ENCODE data around the gene JCAD.

Gene JCAD

DNA sequence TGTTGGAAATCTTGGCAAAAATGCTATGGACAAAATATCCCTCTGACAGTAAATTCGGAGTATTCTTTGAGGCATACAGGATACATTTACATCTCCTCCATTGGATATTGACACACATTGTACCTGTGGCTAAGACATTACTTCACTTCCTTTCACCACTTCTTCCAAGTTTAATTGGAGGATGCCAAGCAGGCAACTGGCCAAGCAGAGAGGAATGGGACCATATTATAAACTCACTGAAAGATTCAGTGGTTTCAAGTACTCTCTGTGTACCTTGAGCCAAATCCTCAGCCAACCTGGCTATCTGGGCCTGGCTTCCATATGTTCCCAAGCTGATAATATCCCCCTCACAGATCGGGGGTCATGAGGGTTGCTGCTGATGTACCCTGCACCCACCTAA, 14.7 kb upstream of the JCAD start:
- FAIRE-seq, result no peak

DNA sequence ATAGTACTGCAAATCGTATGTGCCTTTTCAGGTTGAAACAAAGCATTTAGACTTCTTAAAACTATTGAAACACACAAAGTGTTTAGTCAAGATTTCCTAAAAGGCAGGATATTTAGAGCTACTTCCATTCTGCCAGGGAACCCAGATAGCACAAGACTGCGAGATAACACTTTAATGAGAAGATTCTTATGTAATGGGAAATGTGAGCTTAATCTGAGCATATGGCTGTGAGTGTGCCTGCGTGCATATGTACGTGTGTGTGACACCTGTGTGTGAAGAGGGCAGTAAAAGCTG, 14.3 kb upstream of the JCAD start:
- FAIRE-seq, result no peak

DNA sequence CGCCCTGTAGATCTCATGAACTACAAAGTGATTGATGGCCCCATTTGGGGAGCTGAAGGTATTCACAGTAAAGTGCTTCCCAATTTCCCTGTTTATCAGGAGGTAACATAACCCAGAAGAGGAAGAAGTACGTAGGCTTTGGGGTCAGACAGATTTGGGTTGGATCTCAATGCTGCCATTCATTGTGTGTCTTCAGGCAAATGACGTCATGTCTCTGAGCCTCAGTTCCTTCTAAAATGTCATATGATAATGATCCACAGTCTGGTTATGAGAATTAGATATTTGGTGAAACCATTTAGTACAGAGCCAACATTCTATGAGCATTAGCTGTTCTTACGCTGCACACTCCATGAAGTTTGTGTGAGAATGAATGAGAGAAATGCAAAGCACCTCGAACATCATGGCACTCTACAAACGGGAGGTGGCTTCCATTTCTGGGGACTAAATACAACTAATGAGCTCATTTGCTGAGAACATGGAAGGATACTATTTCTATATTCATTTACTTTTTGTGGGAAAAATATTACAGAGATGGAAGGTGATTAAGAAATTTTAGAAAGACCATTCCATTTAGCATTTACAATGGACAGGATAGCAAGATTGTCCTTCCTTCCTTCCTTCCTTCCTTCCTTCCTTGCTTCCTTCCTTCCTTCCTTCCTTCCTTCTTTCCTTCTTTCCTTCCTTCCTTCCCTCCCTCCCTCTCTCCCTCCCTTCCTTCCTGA, 13.8 kb upstream of the JCAD start:
- no peak for FAIRE-seq

DNA sequence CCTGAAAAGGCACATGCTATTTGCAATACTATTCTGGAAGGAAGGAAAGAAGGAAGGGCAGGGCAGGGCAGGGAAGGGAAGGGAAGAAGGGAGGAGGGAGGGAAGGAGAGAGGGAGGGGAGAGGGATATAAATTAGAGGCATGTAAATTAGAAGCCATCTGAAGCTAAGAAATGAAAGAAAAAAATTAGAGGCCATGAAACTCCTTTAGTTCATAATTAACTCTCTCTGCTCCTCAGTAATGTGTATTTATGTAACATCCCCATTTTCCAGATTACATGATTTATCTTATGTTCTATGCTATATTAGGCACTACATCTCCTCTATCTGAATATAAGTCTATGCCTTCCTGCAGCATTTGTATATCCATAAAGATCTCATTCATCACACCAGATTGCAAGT, 12.7 kb upstream of the JCAD start:
- FAIRE-seq, result no peak

DNA sequence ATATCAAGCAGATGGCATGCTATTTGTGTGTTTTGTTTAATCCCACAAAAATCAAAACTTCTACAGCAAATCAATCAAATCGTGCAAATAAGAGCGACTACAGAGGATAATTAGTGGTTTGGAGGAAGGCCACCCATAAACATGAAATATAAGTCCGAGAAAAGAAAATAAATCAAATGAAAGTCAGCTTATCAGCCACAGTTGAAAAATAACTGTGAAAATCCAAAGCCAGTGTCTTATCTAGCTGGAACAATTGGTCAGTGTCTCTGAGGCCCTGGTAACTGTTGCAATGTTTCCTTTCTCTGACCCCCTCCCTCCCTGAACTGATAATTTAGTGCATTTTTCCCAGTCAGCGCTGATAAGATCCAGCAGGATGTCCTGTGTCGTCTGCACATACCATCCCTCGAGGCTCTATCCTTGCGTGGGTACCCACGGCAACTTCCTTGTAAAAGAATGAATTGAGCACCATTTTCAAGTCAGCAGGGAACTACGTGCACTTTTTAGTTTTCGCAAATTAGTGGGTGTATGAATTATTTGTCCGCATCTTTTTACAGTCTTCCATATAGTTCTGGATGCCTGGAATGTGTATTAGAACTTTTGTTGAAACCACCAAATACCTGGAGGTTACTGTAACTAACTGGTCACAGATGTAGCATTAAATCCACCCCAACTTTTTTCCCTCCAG, 10.8 kb upstream of the JCAD start:
- FAIRE-seq, result no peak

DNA sequence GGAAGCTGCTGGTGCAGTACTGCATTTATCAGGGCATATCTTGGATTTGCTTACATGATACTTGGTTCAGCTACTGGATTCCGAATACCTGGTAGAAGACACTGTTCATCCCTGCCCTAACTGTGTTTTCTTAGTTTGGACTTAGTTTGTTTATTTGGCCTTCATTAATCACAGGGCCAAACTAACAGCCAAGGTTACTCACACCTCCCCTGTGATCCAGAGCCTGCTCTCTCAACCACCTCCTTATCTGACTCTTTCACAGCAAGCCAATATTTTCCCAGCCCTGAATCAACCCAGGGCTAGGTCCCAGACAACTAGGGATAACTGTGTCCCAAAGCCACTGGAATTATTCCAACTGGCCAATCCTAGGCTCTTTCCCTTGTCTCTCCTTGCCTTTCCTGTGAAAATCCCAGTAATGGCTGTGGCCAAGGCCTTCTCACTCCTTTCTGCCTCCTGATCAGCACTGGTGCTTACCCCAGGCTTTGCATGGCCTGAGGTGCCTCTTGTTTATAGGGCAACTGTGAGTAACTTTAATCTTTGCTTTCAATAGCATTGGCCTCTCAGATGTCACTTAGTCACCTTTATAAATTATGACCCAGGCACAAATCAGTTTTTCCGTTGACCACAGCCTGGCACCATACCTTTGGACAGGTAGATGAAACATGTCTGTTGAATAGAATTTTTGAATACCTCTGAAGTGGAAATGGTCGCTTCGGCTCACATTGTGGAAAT, 9.3 kb upstream of the JCAD start:
- no peak for FAIRE-seq

DNA sequence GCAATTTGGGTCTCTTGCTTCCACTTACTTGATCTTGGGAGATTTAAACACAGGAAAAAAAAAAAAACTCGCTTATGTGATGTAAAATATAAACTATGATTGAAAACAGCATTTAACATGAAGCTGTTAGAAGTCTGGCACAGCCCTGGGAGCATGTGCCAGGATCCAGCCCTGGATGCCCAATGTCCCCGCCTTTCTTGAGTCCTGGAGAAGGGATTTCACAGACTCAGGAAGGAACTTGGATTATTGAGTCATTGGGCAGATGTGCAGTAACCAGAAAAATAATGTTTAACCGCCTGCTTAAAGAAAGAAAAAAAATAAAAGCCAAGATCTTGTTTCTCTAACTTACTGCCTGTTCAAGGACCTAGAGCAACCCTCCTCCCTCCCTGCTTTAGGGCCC, 3.7 kb upstream of the JCAD start:
- FAIRE-seq, result no peak

DNA sequence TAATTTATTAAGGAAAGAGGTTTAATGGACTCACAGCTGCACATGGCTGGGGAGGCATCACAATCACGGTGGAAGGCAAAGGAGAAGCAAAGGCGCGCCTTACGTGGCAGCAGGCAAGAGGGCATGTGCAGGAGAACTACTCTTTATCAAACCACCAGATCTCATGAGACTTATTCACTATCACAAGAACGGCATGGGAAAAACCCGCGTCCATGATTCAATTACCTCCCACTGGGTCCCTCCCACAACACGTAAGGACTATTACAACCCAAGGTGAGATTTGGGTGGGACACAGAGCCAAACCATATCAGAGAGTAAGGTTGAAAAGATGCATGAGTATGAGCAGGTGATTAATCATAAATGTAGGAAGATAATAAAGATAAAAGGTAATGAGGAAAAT, 3.2 kb upstream of the JCAD start:
- no peak for FAIRE-seq

DNA sequence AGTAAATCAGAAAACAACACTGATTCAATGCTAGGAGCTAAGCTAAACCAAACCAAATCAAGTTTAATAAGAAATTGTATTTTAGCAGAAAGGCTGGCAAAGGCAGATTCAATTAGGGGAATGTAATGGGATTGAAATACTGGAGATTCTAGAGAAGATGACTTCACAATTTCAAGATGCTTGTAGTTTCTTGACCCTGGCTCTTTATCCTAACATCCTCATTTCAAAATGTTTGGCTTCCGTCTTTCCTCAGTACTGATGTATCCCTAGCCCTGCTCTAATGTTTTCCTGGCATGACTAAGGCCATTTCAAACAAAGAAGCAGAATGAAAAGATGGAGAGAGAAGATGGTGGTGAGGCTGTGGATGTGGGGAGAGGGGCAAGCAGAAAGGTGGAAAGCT, 2.7 kb upstream of the JCAD start:
- FAIRE-seq, result no peak

DNA sequence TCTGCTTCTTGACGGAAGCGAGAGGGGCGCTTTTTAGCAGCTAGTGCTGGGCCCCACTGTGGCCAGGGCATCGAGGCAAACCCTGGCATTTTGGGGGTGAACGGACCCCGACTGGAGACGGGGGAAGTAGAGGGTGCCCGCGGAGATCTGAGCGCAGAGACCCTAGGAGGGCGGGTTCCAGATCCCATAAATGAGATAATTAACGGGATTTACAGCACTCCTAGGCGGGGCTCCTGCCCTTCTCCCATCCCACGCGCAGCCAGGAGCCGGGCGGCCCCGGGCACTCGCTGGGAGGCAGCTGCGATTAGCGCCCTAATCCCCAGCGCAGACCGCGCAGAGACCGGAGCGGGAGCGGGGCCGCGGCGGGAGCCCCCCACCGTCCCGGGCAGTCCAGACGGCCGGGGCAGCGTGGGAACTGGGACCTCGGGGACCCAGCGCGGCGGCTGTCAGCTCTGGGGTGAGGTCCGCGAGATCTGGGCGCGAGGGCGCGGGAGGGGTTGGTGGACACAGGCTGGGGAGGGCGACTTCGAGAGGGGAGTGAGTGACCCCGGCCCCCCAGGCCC, 735 bp downstream of the JCAD start:
- no peak for FAIRE-seq

DNA sequence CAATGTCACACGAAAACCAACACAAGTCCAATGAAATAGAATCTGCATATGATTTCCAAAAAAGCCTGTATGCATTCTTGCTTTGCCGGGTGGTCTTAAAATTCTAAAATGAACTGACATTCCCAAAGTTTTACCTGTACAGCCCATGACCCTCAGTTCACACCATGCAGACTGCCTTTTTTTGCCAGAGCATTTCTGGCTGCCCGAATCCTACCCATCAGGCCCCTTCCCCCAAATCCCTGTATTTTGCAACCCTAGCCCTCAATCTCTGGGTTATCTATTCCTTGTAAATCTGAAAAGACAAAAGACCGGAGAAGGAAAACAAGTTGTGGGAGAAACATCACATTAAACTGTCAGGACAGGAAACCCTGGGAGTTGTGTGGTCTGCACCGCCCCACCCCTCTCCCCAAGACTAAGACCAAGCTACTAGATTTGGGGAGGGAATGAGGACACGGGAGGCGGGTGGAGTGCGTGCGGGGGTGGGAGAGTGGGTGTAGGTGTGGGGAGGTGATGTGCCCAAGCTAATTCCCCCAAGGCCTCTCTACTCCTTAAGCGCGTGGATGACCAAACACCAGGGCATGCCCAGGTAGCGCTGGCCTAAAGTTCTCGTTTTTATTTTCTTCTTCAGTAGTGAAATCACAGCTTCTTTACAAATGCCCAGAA, 1.4 kb downstream of the JCAD start:
- no peak for FAIRE-seq

DNA sequence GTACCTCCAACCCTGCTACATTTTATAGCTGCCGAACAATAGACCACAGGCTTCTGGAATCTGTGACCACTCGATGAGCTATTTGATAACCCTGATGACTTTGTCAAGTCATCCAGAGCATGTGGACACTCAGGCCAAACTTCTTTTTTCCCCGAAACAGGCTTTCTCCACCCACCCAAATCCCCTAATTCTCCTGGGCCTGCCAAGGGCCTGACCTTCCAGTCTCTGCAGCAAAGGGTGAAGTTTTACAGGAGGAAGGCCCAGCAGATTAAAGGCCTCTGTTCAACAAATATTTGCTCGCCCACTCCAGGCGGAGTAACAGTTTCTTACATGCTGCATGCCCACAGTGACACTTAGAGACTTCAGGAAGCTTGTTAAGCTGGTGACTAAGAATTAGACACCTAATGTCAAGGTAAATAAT, 2.0 kb downstream of the JCAD start:
- no peak for FAIRE-seq

DNA sequence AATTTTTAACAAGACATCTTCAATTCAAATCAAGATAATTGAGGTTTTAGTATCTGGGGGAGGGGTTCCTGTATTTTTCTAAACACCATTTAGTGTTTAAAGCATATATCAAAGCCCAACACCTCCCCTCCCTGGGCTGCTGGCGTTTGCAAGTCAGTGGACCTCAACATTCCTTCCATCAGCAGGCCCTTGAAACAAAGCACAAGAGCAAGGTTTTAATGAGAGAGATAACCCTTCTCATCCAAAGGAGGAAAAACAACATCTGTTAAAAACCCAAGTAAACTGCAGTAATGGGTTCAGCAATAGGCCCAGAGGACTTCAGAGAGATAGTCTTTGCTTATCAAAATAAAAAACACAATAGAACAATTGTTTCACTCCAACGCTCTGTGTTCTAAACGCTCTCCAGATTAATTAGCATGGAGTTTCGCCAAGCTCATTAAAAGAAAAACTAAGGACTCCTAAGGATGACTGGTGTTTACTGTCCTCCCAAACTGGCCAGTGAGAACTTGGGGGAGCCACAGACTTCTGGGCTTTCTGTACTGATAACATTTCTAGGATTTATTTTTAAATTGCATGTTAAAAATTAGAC, 2.5 kb downstream of the JCAD start:
- FAIRE-seq, result peak; percentile 86

DNA sequence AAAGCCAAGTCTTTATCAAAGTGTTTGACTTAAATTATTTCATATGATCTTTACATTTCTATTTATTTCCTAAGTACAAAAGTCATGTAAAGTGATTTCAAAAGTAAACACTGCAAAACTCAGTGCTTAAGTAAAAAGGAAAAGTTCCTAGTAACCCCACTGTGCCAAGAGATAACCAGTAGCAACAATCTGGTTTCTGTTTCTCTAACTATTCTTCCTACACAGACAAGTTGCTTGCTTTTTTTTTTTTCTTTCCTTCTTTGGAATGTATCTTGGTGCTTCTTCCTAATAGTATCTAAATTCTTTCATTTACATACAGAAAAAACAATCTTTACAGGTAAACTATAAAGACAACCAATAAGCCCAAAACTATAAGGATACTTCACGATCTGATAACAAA, 3.1 kb downstream of the JCAD start:
- FAIRE-seq, result peak; percentile 39

DNA sequence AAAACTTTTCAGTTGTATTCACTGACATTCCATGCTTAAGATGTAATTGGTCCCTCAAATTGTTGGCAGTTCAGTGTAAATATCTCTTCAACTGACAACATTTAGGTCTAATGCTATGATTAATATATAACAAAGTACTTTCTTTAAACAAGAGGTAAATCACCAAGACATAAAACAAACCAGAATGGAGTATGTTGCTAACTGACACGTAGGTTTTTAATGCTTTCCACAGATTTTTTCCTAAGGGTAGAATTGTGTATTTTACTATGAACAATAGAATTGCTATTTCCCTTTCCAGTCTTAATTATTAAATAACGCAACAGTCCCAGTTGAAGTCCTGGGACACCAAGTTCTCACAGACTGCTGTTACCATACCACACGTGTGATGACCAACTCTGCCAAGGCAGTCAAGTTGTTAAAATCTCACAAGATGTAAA, 4.1 kb downstream of the JCAD start:
- no peak for FAIRE-seq

DNA sequence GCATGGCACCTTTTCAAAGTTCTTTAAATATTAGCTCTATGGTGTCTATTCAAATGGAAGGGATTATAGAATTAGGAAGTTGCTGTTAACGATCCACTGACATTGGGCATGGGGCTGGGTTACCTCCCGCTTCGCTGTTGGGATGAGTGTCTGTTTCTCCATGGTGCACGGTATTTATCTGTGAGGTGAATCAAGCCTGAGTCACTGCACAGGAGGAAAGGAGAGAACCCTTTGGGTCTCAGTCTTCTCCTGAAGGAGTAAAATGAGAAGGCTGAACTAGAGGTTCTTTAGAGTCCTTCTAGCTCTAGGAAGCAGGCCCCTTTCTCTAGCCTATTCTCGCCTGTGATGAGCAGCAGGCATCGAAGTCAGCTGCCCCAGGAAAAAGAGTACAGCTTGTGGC, 7.3 kb downstream of the JCAD start:
- no peak for FAIRE-seq

DNA sequence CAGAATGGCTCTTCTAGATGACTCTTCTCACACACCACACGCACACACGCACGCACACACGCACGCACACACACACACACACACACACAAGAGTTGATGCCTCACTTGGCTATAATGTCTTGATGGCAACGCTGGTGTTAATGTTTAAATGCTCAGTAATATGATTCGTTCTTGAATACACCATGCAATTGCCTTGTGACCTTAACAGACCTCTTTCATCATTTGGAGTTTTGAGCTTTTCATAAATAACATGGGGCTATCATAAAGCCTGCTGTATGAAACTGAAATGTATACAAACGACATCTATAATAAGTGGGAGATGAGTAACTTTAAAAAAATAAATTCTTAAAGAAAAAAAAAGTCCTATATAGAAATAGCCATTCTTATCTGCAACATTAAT, 8.2 kb downstream of the JCAD start:
- FAIRE-seq, result peak; percentile 12

DNA sequence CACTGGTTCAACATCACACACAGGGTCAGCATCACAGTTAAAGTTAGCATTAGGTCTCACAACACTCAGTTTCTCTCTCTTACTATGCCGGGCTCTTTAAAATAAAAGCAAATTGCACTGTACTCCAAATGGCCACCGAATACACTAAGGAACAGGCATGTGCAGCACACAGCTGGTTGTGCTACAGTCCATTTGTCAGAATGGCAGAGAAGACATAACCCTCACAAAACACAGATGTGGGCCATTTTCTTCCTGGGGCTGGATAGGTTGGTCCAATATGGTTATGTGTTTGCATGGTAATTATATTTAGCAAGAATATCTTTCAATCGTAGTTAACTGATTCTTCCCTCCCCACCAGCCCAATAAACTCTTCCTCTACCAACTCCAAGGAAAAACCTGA, 9.0 kb downstream of the JCAD start:
- FAIRE-seq, result no peak

DNA sequence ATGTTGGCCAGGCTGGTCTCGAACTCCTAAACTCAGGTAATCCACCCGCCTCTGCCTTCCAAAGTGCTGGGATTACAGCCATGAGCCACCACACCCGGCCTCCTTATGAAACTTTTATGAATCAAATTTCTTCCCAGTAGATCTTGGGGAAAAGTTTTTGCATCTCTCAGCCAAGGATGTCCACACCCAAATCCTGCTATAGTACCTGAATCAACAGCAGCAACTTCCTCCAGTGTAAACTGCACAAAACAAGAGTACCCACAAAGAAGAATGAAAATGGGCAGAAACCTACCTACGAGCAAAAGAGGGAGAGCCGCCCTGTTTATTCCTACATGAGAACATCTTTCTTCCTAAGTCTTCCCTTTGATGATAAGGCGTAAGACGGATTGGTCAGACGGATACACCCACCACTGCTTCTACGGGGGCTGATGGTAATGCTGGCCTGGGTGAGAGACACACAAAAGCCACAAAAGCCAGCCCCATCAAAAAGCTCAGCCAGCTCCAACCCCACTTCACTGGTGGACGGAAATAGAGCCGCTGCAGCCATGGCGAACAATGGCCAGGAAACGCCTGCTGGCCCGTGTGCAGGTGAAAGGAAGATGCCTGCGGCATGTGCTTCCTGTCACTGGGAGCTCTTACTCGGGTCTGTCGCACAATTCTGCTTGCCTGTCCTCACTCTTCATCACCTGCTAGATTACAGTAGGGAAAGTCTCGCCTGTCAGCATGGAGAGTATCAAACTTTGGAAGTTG, 10.4 kb downstream of the JCAD start:
- no peak for FAIRE-seq

DNA sequence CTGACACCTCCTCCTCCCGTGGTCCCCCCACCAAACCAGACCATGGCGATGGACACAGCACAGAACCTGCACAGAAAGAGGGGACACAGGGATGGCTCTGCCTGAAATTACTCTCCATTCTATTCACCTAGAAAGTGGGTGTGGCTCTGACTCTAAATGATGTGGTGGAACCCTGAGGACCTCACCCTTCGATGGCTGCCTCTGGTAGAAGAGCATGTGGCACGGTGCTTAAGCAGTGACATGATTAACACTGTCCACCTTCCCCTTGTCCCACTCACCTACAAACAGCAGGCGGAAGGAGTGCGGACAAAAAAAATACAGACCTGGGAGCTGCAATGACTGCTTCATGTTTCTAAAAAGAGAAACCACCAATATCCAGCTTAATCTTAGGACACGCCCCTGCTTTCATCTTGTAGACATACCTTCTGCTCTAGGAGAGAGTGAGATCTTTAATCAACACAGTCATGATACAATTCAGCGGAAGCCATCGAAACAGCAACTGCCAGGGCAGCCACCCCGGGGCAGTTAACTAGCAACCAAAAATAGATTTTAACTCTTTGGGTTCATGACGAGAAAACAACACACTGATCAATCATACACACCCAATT, 11.4 kb downstream of the JCAD start:
- FAIRE-seq, result no peak

DNA sequence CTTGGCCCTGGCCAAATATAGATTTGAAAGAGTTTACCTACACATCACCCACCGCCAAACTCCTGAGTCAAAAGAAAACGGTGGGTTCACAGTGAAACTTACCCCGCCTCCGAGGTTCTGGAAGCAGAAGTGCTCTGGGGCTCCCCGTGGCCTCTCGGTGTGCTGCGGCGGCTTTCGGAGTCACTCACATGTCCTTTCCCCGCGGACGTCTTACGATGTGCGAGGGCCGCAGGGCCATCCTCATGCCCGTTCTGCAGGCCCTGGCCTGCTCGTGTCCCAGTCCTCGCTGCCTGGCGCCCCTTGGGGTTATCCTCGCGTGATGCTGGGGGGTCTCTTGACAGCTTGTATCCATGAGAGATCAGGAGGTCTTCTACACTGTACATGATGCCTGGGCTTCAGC, 12.0 kb downstream of the JCAD start:
- no peak for FAIRE-seq

DNA sequence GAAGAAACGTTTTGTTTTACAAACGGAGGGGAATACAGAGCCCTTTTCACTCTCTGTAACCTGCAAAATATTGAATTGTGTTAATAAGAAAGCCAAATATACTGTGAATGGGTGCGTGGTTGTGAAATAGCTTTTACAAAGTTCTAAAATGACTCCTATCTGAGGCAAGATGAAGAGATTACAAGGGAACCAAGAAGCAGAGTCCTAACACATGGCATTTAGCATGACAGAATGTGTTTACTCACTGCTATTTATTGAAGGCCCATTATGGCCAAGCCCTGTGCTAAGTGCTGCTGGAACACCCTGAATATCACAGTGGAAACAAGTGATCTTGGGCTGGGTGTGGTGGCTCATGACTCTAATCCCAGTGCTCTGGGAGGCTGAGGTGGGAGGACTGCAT, 12.9 kb downstream of the JCAD start:
- FAIRE-seq, result no peak
